Adrenal gland (tissue), 5 donors: ENCODE data around the gene OLIG2.

ENCODE experiments used
- POLR2A ChIP-seq, 2 donors: fragments of 450-650 bp; IDR thresholded peaks; one replicate each; pipeline ENCODE4 v1.6.1; 2017; ENCODE audit warnings: antibody characterized with exemption in 2 of 2, mild to moderate bottlenecking in 2 of 2, moderate library complexity in 1 of 2
- TF ChIP-seq, protein P1 (sequence below), 6 experiments: fragments of 450-650 bp in 4 of 6; fragments of 200-600 bp in 2 of 6; sonication (generic) in 1 of 6; IDR thresholded peaks; 1 replicate in 5 of 6; 2 replicates in 1 of 6; pipeline versions ENCODE4 v1.5.1 to v1.8.0; 2016 to 2021; ENCODE audit warnings: antibody characterized with exemption in 6 of 6, mild to moderate bottlenecking in 2 of 6, moderate library complexity in 1 of 6
- donor health status: DM: no; HTN: no; CAD: no.

DNA sequence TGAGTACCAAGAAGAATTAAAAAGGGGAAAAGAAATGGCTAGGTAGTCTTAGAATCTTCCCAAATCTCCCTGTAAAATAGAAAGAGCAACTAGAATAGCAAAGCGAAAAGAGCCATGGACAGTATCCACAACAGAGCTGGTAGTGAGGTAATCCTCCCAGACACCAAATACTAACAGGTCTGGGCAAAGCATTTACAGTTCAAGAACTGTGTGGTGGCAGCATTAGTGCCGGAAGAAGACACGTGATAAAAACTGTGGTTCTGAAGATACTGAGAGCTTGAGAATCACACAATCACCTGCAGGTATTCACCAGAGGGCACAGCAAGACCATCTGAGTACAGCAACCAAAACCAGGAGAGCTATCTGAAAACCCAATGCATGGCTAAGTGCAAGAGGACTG, 31.8 kb upstream of the OLIG2 start:
- TF ChIP-seq, protein P1, sequence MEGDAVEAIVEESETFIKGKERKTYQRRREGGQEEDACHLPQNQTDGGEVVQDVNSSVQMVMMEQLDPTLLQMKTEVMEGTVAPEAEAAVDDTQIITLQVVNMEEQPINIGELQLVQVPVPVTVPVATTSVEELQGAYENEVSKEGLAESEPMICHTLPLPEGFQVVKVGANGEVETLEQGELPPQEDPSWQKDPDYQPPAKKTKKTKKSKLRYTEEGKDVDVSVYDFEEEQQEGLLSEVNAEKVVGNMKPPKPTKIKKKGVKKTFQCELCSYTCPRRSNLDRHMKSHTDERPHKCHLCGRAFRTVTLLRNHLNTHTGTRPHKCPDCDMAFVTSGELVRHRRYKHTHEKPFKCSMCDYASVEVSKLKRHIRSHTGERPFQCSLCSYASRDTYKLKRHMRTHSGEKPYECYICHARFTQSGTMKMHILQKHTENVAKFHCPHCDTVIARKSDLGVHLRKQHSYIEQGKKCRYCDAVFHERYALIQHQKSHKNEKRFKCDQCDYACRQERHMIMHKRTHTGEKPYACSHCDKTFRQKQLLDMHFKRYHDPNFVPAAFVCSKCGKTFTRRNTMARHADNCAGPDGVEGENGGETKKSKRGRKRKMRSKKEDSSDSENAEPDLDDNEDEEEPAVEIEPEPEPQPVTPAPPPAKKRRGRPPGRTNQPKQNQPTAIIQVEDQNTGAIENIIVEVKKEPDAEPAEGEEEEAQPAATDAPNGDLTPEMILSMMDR (IDR thresholded peaks at IDR 0.05): no peak
- TF ChIP-seq POLR2A (IDR thresholded peaks at IDR 0.05): no peak
